GM15510 (cell line): Measurements from ENCODE around the gene BRAP.

ENCODE experiments used
- POLR2A ChIP-seq: IDR thresholded peaks from 3 replicates; pipeline ENCODE4 v1.6.1; 2011; ENCODE audit warnings: borderline replicate concordance; ENCODE audit not compliant: insufficient read length; ENCODE audit errors: extremely low read depth

Gene BRAP

GRCh38 chr12:111597831-111598636 is 87.7 kb downstream of the BRAP start:
- no peak for TF ChIP-seq POLR2A

GRCh38 chr12:111596985-111597830 is 88.5 kb downstream of the BRAP start:
- TF ChIP-seq POLR2A, result no peak
